HG03378 (cell line): ENCODE measurements around the gene FNTB.

Source experiments
- ATAC-seq: cut with Tn5 transposase; IDR thresholded peaks from one replicate; pipeline ENCODE4 v1.9.1; 2021; ENCODE audit warnings: mild to moderate bottlenecking, moderate library complexity; ENCODE audit not compliant: unreplicated experiment

Gene FNTB

DNA sequence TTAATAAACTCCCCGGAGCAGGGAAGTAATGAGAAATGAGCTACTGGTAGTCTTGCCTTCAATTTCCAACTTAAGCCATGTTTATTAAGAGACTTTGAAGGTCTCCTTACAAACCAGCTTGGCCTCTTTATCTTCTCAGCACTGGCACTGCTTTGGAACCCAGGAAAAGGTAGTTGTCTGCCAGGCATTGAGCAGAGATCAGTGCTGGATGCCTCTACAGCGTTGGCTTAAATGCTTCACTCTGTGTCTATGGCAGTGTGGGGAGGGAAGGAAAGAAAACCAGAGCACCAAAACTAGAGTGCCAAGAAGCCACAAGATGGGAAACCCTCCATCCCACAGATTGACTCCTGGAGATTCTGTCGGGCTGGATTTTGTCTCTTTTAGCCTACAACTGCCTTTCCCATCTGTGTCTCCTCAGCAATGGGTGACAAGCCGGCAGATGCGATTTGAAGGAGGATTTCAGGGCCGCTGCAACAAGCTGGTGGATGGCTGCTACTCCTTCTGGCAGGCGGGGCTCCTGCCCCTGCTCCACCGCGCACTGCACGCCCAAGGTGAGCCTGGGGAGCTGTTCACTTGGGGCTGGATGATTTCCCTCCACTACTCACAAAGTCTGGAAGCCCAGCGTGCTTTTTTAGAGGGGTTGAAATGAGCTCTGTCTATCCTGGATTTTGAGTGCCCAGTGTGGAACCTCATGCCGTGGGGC lies 57.3 kb downstream of the FNTB start:
- ATAC-seq = no peak

DNA sequence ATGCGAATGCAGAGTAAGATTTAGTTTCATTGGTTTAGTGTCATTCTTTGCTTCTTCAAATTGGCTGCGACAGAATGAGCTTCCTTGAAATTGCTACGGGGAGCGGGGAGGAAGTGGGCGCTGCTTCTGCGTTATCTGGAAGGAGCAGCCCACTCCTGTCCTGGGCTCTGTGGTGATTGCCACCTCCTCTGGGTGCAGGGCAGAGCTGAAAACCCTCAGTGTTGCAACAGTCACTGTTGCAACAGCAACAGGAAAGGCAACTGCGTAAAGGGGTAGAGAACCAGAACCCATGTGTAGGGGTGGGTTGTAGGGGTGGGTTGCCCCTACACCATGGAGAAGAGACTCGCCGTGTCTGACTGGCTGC lies 57.9 kb downstream of the FNTB start:
- ATAC-seq = no peak

DNA sequence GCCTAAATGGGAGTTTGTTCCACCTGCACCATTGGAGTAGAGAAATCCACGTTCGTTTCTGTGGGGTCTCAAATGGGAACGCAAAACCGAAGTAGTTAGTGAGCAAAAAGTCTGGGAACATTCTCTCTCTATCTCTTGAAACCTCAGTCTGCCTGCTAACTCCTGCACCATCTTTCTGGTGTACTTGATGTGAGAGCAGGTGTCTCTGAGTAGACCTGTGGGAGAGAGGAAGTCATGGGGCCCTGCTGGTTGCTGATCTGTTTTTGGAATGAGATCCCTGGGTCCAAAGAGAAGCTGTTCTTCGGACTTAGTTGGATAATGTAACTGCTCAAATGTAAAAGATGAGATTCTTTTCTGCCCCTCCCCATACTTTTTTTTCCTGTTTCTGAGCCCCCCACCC lies 58.3 kb downstream of the FNTB start:
- no peak for ATAC-seq

DNA sequence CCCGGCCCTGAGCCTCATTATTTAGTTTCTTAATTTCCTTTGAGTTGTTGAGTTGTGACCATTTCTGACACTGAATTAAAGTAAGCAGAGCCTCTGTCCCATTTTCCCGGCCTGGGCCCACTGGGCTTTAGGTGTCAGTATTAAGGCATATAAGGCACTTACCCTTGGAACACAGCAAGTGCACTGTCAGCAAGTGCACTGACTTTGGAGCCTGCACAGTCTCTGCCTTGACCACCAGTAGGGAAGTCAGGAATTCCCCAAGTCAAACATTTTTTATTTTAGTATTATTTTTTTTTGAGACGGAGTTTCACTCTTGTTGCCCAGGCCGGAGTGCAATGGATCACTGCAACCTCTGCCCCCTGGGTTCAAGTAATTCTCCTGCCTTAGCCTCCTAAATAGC lies 59.0 kb downstream of the FNTB start:
- ATAC-seq = no peak

DNA sequence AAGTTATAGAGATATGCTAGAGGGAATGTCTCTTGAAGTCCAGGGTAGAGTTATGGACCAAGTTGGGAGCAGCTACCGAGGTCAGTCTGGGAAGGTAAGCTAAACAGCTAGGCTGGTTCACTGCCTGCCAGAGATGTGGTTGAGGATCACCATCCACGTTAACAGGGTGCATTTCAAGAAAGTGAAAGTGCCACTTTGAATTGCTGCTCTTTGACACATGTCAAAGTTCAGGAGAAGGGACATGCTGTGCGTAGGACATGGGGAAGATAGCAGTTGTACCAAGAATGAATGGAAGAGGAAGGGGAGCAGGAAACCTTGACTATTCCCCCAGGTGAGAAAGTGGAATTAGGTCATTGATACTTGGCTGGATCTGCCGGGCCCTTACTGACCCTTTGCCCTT lies 66.1 kb downstream of the FNTB start:
- no peak for ATAC-seq

DNA sequence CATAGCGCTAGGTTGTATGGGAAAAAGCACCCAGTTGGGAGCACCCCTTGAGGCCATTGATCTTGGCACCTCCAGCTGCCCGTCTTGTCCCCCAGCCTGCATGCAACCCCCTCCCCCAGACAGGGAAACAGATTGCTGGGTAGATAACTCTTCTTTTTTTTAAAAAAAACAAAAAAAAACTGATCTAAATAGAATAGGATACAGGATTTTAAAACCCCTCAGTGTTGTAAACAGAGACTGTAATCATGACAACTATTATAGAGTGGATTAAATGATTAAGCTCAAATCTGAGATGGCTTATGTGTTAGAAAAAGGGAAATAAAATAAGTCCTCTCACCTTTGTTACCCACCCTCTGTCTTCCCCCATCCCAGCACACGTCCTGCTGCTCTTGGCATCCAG lies 66.8 kb downstream of the FNTB start:
- ATAC-seq = no peak

DNA sequence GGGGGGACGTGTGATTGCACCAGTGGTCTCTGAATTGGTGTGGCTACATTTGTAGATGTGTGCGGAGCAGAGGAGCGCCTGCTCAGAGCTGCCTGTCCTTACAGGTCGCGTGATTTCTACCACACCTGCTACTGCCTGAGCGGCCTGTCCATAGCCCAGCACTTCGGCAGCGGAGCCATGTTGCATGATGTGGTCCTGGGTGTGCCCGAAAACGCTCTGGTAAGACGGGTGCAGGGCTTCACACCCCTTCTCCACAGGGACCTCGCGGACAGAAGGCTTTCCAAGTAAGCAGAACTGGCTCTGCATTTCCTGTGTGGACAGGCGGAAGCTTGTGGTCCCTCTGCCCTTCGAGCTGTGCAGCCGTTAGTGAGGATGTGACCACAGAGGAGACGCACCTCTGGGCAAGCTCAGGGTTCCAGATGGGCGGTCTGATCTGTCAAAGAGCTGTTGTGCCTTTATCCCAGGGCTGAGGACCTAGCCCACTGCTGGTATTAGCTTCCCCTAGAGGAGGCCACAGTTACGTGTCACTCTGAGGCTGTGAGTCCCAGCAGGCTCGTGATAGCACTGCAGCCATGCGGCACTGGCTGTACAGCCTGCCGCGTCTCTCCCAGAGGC lies 67.9 kb downstream of the FNTB start:
- no peak for ATAC-seq

DNA sequence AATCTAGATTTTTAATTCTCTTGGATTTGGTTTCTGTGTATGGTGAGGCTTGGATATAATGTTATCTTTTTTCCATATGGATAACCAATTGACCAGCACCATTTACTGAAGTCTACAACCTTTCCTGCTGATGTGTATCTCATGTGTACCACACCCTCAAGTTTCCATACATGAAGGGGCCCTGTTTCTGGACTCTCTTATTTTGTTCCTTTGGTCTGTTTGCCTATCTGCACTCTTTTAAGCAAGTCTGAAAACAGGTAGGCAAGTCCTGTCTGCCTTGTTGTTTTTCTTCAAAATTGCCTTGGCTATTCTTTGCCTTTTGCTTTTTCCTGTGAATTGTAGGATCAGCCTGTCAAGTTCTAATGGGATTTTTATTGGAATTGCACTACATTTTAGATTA lies 71.0 kb downstream of the FNTB start:
- no peak for ATAC-seq

DNA sequence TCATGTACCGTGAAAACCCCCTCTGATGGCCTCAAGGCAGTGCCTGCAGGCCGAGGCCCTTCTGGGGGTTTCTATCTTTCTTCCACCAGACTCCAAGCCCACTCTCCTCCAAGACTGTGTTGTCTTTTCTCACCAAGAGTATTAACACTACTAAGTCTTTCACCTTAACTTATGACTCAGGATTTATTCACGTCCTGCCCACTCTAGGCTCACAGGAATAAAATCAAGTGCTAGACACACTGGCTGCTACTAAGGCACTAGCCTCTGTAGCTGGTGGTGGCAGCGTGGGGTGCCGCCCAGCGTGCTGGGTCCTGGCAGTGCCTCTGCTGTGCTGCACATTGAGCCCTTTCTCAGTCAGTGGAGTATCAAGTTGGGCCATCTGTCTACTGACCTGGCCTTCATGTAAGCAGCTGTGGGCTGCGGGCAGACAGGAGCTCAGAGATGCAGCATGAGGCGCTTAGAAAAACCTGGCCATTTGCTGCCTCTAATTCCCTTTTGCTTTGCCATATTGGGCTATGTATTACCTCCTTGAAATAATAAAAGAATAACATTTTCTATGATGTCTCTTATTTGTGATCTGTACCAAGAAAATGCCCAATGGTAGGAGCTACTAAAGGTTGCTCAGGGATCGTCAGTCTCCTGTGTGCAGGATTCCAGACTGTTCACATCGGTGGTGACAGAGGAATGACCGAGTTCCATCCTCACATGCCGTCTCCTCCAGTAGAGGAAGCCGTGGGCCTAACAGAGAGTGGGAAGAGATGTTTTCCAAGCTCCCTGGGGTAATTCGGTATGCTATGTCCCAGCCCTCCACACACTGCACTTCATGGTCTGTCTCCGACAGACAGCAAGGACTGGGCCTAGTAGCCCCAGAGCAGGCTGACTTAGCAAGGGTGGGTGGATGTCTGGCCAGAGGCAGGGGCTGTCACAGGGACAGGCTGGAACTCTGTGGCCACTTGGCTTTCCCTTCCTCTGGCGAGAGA lies 75.7 kb downstream of the FNTB start:
- ATAC-seq = no peak

DNA sequence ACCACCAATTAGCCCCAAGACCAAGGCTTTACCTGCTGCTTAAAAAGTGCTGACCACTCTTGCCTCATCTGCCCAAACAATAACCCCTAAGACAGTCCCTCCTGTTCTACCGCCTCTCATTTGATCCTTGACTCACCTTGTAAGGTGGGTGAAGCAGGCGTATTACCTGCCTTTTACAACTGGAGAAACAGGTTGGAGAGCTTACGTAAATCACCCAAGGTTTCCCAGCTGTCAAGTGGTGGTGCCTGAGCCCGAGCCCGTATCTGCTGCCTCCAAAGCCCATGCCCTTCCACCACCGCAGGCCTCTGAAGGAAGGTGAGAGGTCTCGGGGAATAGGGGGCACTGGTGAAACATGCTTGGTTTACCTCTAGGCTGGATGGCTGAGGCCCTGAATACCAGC lies 79.0 kb downstream of the FNTB start:
- no peak for ATAC-seq

DNA sequence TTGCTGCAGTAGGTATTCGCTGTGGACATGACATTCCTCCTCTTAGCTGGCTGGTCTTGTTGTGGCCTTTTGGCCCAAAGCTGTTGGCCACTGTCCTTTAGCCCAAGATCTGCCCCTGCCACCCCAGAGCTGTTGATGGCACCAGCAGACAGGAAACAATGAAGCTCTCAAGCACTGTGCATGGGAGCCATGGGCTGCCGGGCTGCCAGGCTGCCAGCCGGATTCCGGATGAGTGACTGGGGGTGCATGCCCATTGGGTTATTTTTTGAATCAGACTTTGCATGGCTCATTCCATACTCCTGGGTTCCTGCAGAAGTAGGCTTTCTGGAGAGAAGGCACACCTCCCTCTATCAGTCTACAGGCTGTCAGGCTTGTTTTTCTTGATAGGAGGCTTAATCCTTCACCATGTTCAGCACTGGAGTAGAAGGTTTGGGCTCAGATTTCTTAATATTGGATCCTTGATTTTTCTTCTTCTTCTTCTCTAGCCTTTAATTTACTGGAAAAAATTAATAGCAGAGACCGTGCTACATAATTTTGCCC lies 83.2 kb downstream of the FNTB start:
- ATAC-seq = no peak

DNA sequence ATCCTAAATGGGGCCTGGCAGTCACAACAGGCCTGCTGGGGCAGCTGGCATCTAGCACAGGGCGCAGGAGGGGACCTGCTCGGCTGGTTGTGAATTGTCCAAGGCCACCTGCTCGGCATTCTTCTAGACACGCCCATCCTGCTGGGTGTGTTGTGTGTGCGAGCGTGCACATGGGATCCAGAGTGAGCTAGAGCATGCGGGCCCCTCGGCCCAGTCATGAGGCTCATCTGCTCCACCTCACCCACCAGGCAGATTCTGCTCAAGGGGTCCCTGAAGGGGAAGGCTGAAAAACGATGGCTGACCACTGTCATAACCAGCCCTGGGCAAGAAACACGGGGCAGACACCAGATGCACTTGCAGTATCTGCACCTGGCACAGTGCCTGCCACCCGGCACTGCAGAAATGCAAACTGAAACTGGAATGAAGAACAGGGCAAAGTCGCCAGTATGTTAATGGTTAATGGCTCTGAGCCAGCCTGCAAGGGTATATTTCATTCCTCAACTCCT lies 83.8 kb downstream of the FNTB start:
- no peak for ATAC-seq

DNA sequence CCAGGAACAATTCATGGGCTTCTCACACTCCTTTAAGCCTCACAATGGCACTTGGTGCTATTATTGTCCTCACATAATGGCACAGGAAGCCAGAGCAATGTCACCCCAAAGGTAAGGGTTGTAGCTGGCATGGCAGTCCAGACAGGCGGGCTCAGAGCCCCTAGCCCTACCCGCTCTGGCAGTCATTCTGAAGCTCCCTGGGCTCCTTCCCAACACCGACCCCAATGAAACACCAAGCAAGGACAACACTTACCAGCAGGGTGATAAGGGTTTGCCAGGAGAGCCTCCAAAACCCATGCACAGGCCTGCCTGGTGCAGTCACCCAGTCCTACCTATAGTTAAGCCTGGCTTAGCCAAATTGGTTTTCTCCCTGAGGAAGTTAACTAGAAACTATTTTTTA lies 84.8 kb downstream of the FNTB start:
- ATAC-seq = no peak

DNA sequence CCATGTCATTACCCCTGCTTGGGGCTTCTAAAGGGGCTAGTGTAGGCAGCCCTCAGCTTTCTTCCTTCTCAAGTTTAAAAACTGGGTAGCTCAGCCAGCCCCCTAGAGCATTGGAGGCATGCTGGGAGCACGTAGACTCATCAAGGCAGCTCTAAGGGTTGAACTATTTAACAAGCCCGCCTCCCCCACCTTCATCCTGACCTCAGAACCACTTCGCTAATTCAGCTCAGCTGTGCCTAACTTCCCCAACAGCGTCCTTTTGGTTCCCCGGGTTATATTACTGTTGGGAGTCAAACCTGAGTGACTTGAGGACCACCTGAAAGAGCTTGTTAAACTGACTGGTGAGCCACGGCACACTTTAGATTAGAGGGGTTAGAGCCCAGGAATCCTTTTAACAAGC lies 85.6 kb downstream of the FNTB start:
- ATAC-seq = no peak

DNA sequence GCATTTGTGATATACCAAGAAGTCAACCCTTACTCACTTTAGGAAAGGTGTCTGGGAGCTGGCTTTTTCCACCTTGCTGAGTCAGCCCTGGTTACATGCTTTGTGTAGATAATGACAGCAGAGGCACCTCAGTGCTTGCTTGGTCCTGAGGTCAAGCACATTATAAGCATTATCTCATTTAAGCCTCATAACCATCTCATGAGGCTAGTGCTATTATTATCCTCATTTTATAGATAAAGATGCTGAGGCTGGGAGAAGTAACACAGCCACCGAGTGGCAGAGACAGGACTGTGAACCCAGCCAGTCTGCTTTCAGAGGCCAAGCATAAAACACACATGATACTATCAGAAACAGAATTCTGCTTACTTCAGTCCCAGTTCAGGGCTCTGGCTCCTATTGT lies 86.2 kb downstream of the FNTB start:
- no peak for ATAC-seq

DNA sequence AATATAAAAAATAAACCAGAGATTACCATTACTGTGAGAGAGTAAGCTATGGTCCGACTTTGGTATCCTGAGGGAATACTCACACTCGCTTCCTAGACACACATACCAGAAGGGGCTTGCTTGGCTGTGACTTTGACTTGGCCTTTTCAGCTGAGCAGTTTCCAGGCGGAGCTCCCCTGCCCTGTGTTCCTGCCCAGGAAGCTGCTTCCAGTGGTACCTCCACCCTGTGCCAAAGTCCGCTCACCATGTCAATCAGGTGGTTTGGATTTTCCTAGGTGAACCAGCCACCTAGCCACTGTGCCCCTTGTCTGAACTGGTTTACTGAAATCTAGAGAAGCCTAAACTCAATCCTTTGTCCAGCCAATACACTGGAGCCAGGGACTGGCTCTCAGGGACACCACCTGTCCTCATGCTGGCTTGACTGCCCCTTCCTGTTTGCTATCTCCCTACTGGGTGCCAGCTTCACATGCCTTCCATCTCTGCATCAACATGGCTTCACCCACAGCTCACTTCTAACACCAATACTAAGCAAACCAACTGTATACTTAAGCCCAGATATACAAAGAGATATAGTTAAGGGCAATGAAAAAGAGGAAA lies 87.0 kb downstream of the FNTB start:
- ATAC-seq = no peak

DNA sequence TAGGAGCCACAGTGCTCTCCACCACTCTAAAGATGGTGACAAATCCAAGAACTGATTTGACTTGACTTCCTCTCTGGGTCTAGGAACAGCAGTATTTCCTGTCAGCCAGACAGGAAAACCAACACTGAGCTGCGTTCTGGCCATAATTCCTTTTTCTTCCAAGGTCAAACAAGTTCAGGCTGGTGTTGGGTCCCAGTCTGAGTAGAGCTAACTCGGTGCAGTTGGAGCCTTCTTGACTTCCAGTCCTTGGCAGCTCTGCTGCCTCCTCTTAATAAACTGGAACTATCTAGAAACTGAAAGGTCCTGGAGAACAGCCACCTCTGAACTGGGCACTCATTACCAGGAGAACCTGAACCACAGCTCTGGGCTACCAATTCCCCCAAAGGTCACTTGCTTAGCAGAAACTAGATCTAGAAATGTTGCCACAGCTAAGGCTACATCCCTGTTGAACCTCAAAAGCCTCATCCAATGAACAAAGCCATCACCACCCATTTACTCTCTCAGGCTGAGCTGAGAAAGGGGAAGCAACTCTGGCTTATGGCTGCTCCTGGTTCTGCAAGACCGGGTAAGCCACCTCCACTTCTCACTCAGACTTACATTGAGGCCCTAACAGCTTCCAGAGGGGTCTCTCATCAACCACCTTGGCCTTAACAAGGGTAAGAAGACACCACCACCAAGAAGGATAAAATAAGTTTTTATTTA lies 87.9 kb downstream of the FNTB start:
- no peak for ATAC-seq

DNA sequence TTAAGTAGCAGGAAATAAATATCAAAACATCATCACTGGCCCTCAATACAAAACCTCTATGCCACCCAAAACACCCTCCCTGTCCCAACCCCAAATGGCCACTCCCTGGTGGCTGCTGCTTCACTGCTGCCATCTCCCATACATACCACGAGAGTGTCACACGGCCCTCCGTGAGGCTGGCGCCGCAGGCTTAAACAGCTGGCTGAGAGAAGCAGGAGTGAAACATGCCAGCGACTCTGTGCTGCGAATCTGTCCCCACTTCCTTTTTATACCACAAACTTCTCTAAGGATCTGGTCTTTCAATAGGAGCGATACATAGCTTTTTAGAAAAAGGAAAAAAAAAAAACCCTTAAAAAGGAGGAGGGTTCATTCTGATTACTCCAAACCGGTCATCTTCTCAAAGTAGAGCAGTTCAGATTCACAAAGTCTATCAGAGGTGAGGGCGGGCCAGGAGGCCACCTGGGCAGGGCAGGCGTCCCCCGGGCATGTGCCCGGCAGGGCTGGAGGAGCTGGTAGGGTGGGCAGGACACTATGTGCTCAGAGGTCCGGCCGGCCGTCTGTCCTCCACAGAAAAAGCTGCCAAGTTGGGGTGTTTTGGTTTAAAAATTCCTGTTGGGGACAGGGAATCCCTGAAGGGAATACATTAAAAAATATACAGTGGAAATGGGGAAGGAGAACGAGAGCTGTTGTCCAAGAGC lies 89.1 kb downstream of the FNTB start:
- no peak for ATAC-seq

DNA sequence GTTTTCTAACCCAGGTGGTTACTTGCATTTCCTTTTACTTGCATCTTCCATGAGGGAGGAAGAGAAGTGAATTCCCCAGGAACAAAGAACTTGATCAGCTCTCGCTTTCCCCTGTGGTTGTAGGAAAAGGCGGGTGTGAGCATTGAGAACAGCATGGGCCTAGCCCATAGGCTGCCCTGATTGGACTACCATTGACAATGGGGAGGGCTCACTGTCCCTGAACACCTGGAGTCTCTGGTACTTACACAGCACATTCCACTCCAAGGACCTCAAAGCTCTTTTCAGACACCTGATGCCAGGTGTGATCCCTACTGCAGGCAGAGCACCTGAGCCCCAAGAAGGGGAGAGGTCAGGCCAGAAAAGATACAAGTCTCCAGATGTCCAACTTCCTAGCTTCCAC lies 90.6 kb downstream of the FNTB start:
- ATAC-seq = no peak

DNA sequence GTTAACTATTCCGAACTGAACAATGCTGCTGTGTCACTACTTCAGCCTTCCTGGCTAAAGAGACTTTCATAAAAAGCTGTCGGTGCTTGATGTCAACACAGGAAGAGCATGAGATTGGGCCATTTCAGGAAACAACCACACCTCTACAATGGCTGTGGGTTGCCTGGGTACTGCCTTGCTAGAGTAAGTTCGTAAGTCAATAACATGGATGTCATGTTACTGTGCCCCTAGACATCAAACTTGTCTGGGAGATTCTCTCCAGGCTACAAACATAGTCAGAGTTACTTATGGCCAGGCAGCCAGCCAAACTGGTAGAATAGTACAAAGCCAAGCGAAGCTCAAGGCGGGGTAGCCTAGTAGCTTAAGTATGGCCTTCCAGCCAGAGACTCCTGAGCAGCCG lies 92.5 kb downstream of the FNTB start:
- no peak for ATAC-seq
